ENCODE results near the gene GRIN2C.
A peak's percentile ranks its signal among the peaks of the same experiment; 100 is the strongest.

Gene GRIN2C

DNA sequence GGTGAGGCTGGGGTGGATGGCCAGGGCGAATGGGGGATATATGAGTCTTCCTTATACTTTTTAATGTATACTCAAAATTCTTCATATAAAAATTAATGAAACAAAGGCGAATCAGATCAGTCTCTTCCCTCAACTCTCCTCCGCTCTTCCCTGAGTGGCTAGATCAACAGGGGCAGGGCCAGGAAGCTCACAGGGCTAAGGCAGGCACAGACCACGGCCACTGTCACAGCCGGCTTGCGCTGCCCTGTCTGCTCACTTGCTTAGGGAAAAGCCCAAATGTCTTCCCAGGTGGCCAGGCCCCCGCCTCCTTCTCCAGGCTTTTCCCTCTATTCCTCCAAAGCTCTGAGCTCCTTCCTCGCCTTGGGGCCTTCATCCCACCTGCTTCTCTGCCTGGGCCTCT, 6.0 kb downstream of the GRIN2C start:
- POLR2A ChIA-PET, result no interaction called here
- TF ChIP-seq, protein P1, sequence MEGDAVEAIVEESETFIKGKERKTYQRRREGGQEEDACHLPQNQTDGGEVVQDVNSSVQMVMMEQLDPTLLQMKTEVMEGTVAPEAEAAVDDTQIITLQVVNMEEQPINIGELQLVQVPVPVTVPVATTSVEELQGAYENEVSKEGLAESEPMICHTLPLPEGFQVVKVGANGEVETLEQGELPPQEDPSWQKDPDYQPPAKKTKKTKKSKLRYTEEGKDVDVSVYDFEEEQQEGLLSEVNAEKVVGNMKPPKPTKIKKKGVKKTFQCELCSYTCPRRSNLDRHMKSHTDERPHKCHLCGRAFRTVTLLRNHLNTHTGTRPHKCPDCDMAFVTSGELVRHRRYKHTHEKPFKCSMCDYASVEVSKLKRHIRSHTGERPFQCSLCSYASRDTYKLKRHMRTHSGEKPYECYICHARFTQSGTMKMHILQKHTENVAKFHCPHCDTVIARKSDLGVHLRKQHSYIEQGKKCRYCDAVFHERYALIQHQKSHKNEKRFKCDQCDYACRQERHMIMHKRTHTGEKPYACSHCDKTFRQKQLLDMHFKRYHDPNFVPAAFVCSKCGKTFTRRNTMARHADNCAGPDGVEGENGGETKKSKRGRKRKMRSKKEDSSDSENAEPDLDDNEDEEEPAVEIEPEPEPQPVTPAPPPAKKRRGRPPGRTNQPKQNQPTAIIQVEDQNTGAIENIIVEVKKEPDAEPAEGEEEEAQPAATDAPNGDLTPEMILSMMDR (IDR thresholded peaks at IDR 0.05; ENCODE audit: control extremely low read depth, extremely low read depth, low read depth, missing control alignments), result no peak
- DNase-seq (ENCODE audit: extremely low spot score), result no peak
- CTCF ChIA-PET, result interaction anchor here (5.8 kb wide), 1 partner anchor 10 kb away, joined by 45 read pairs; no protein-coding TSS in a partner anchor

DNA sequence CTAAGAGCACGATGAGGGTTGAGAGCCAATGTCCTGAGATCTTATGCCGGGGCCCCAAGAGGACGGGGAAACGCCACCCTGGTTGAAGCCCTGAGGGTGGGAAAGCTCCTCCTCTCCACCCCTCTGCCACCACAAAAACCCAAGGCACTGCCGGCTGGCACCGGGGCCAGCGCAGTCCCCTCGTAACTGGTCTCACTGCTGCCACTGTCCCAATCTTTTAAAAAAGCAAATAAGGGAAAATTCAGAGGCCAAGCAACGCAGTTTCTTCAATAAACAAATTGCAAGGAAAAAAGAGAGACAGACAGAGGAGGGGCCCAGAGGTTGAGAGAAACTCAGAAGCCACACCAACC, 6.7 kb downstream of the GRIN2C start:
- TF ChIP-seq, protein P1 (IDR thresholded peaks at IDR 0.05; ENCODE audit: control extremely low read depth, extremely low read depth, low read depth, missing control alignments), result no peak
- ChIA-PET POLR2A (interaction anchor here (0.6 kb wide), 1 partner anchor 106 kb away, joined by 11 read pairs; no protein-coding TSS in a partner anchor), CTCF (interaction anchor here (5.8 kb wide), 1 partner anchor 11 kb away, joined by 45 read pairs; no protein-coding TSS in a partner anchor)
- DNase-seq (ENCODE audit: extremely low spot score), result no peak

DNA sequence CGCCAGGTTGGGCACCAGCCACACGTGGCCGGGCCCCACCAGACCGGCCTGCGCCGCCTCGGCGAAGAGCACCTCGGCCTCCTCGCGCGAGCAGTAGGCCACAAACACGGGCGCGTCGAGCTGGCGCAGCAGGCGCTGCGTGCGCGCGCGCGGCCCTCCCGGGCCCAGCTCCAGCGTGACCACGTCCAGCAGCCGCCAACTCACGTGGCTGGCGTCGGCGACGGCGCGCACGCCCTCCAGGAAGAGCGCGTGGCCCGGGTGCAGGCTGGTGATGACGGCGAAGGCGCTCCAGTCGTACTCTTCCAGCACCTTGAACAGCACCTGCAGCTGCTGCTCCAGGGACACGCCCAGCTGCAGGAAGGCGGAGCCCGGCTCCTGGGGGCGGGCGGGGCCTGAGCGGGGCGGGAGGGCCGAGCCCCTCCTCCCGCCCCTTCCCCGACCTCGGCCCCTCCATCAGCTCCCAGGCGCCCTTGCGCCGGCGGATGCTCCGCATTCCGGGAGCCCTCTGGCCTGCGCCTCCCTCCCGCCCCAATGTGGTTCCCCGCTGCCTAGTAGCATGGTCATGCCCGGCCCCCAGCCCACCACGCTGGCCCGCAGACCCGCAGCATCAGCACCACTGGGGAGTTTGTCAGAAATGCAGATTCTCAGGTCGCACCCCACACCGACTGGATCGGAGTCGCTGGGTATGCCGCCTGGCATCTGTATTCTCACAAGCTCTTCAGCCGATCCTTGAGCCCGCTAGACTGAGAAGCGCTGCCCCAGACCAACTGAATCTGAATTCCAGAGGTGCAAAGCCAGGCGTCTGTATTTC, 7.2 kb downstream of the GRIN2C start:
- CTCF ChIA-PET, result interaction anchor here (1.3 to 5.8 kb wide), 3 partner anchors 12 to 62 kb away, joined by 3 to 45 read pairs (median 4); no protein-coding TSS in a partner anchor
- TF ChIP-seq, protein P1 (IDR thresholded peaks at IDR 0.05; ENCODE audit: control extremely low read depth, extremely low read depth, low read depth, missing control alignments), result no peak
- POLR2A ChIA-PET, result interaction anchor here (0.6 kb wide), 1 partner anchor 105 kb away, joined by 11 read pairs; no protein-coding TSS in a partner anchor
- peak; percentile 85 for DNase-seq (ENCODE audit: extremely low spot score)

DNA sequence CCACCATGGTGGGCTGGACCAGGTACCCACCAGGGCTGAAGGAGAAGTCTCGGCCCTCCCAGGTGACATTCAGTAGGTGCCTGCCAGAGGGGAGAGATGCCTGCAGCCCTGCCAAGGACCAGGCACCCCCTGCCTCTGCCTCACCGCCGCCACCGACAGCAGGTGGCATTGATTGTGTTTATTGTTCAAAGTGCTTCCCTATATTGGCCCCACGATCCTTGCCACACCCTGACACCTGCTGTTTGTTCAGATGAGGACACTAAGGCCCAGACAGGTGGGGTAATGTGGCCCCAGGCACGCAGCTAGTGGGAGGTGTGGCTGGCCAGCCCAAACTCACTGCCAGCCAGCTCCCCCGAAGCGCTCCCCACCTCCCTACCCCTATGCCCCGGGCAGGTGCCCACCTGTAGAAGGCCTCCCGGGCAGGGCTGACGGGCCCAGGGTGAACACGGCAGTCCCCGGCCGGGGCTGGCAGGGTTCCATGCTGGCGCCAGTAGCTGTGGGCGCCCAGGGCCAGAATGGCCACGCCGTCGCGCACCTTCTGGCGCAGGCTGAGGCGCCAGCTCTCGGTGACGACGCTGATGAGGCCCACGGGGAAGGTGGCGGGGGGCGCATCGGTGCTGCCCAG, 8.0 kb downstream of the GRIN2C start:
- TF ChIP-seq, protein P1 (IDR thresholded peaks at IDR 0.05; ENCODE audit: control extremely low read depth, extremely low read depth, low read depth, missing control alignments), result no peak

DNA sequence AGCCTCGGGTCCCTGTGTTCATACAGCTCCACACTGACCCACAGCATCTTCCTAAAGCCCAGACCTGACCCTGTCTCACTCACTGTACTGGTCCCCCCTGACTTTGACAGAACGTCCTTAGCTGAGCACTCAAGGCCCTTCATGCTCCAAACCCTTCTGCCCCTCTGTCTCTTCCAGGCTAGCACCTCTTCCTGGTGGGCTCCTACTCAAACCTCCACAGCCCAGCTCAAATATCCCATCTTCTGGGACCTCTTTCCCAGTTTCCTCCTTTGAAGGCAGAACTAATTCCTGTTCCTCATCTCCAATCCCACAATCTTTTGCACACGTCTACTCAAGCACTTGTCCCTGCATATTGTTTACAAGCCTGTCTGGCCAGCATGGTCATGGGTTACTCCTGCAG, 8.8 kb downstream of the GRIN2C start:
- no peak for DNase-seq (ENCODE audit: extremely low spot score)
- CTCF ChIA-PET, result interaction anchor here (1.5 to 5.8 kb wide), 2 partner anchors 13 to 28 kb away, joined by 3 to 45 read pairs; no protein-coding TSS in a partner anchor
- TF ChIP-seq, protein P1 (IDR thresholded peaks at IDR 0.05; ENCODE audit: control extremely low read depth, extremely low read depth, low read depth, missing control alignments), result no peak
- POLR2A ChIA-PET, result no interaction called here

More for the DNA sequence above, 8.0 kb downstream of the GRIN2C start:
- ChIA-PET CTCF (interaction anchor here (1.3 to 5.8 kb wide), 3 partner anchors 12 to 61 kb away, joined by 3 to 45 read pairs (median 4); no protein-coding TSS in a partner anchor), POLR2A (no interaction called here)
- DNase-seq (ENCODE audit: extremely low spot score), result no peak

DNA sequence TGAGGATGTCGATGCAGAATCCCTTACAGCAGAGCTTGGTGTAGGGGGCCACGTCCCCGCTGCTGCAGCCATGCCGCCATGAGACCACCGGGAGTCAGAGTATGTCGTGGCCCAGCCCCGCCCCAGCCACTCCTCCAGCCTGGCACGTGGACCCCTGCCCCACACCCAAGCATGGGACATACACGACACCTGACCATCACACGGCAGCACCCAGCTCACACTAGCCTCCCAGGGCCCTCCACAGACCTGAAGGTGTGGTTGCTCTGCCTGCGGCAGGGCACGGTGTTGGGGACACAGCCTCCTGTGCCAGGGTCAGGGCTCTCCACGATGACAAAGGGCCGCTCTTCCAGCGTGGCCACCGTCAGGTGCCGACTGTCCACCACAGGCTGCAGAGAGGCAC, 9.4 kb downstream of the GRIN2C start:
- TF ChIP-seq, protein P1 (IDR thresholded peaks at IDR 0.05; ENCODE audit: control extremely low read depth, extremely low read depth, low read depth, missing control alignments), result no peak
- CTCF ChIA-PET, result interaction anchor here (5.8 kb wide), 1 partner anchor 14 kb away, joined by 45 read pairs; no protein-coding TSS in a partner anchor
- POLR2A ChIA-PET, result no interaction called here
- no peak for DNase-seq (ENCODE audit: extremely low spot score)
